ENCODE data around the gene NDOR1.

The NDOR1 gene

DNA sequence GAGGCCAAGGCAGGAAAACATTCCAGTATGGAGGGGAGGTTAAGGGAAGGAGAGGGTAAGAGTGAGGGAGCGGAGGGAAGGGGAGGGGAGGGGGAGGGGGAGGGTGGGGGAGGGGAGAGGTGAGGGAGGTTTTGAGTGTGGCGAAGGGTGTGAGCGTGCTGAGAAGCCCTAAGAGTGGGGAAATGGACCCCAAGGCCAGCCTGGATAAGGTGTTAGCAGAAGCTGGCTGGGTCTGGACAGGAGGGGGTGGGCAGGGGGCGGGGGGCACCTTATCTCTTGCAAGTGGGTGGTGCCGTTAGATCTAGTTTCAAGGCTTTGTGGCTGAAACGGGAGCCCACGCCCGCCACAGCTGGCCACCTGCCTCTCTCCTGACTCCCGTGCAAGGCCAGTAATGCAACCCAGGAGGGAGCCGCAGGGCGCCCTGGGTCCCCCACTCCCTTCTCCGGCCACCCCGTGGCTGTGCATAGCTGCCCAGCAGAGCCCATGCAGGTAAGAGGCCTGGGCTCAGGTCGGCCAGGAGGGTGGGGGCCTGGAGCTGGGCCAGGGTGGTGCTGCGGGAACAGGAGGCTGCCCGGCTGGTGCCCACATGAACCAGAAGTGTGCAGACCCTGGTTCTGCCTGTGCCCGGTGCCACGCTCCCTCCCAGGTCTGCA is 22.5 kb downstream of the NDOR1 start:
- DNase-seq: no peak

DNA sequence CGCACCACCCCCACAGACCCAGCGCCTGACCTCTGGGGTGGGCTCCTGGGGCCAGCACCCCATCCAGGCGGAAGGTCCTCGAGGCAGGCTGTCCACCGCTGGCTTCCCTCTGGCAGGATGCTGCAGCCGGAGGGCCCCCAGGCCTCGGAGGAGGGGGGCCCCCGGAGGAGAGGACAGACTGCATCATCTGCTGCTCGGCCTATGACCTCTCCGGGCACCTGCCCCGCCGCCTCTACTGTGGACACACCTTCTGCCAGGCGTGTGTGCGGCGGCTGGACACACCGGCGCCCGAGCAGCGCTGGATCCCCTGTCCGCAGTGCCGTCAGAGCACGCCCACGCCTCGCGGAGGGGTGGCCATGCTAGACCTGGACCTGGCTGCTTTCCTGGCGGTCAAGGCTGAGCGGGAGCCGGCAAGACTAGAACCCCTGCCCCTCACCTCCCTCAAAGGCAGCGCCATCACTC is 23.0 kb downstream of the NDOR1 start:
- Histone ChIP-seq H3K18ac (ENCODE audit: low read length) (no peak overlapping the region), H3K27ac (ENCODE audit: low read depth, low read length) (no peak overlapping the region), H2BK120ac (ENCODE audit: insufficient read depth, low read length, poor library complexity) (no peak overlapping the region), H3K4me2 (ENCODE audit: low read length) (no peak overlapping the region), H2AFZ (ENCODE audit: insufficient read depth, low read length, poor library complexity) (no peak overlapping the region), H3K4ac (ENCODE audit: low read depth, low read length) (no peak overlapping the region), H2BK5ac (ENCODE audit: low read depth, low read length, poor library complexity) (no peak overlapping the region), H3K23ac (ENCODE audit: low read length) (no peak overlapping the region), H3K4me1 (ENCODE audit: control insufficient read depth in 1 of 2, insufficient read depth in 2 of 2, low read length in 2 of 2) (peaks cover 13 to 20% of the 10 kb centered on the region in 2 experiments), H2AK5ac (ENCODE audit: low read length) (no peak overlapping the region), H3K9ac (ENCODE audit: low read length) (no peak overlapping the region), H4K12ac (ENCODE audit: low read depth, low read length) (no peak overlapping the region), H4K91ac (ENCODE audit: low read depth, low read length) (no peak overlapping the region), H3K9me3 (ENCODE audit: insufficient read depth, low read depth, low read length) (peaks cover 3% of the 10 kb centered on the region), H3K36me3 (ENCODE audit: control insufficient read depth in 1 of 2, insufficient read depth in 2 of 2, low read length in 2 of 2) (no peaks in the 10 kb centered on the region), H3K79me1 (ENCODE audit: low read length) (peaks cover 3% of the 10 kb centered on the region), H2BK12ac (ENCODE audit: low read length) (no peak overlapping the region), H3K14ac (ENCODE audit: low read length) (no peak overlapping the region), H3K4me3 (ENCODE audit: low read depth, low read length) (no peak overlapping the region), H3K27me3 (ENCODE audit: insufficient read depth, low read length) (no peaks in the 10 kb centered on the region), H4K8ac (ENCODE audit: low read depth, low read length) (no peak overlapping the region), H3K79me2 (ENCODE audit: control insufficient read depth, insufficient read depth, low read length, poor library complexity) (peaks cover 2% of the 10 kb centered on the region)
- no CpG with 5 or more reads among the region's 29 CpGs for WGBS (ENCODE audit: extremely low coverage, insufficient coverage, insufficient read length)
- DNase-seq: no peak

More for the DNA sequence above, 22.5 kb downstream of the NDOR1 start:
- H3K36me3 ChIP-seq (ENCODE audit: control insufficient read depth in 1 of 2, insufficient read depth in 2 of 2, low read length in 2 of 2): no peaks in the 10 kb centered on the region
- peaks cover 13 to 21% of the 10 kb centered on the region in 2 experiments for H3K4me1 ChIP-seq (ENCODE audit: control insufficient read depth in 1 of 2, insufficient read depth in 2 of 2, low read length in 2 of 2)
- H3K23ac ChIP-seq (ENCODE audit: low read length): no peak overlapping the region
- no CpG with 5 or more reads among the region's 18 CpGs for WGBS (ENCODE audit: extremely low coverage, insufficient coverage, insufficient read length)
- no peak overlapping the region for H2BK5ac ChIP-seq (ENCODE audit: low read depth, low read length, poor library complexity)
- H3K79me1 ChIP-seq (ENCODE audit: low read length): peaks cover 3% of the 10 kb centered on the region
- H4K8ac ChIP-seq (ENCODE audit: low read depth, low read length): no peak overlapping the region
- H3K4ac ChIP-seq (ENCODE audit: low read depth, low read length): no peak overlapping the region
- no peak overlapping the region for H4K12ac ChIP-seq (ENCODE audit: low read depth, low read length)
- no peak overlapping the region for H2AK5ac ChIP-seq (ENCODE audit: low read length)
- no peak overlapping the region for H3K9ac ChIP-seq (ENCODE audit: low read length)
- H2BK120ac ChIP-seq (ENCODE audit: insufficient read depth, low read length, poor library complexity): no peak overlapping the region
- H3K18ac ChIP-seq (ENCODE audit: low read length): no peak overlapping the region
- H3K27ac ChIP-seq (ENCODE audit: low read depth, low read length): no peak overlapping the region
- H3K27me3 ChIP-seq (ENCODE audit: insufficient read depth, low read length): no peaks in the 10 kb centered on the region
- H3K4me2 ChIP-seq (ENCODE audit: low read length): no peak overlapping the region
- H4K91ac ChIP-seq (ENCODE audit: low read depth, low read length): no peak overlapping the region
- H3K9me3 ChIP-seq (ENCODE audit: insufficient read depth, low read depth, low read length): peaks cover 3% of the 10 kb centered on the region
- no peak overlapping the region for H2BK12ac ChIP-seq (ENCODE audit: low read length)
- no peak overlapping the region for H2AFZ ChIP-seq (ENCODE audit: insufficient read depth, low read length, poor library complexity)
- peaks cover 2% of the 10 kb centered on the region for H3K79me2 ChIP-seq (ENCODE audit: control insufficient read depth, insufficient read depth, low read length, poor library complexity)
- no peak overlapping the region for H3K4me3 ChIP-seq (ENCODE audit: low read depth, low read length)
- no peak overlapping the region for H3K14ac ChIP-seq (ENCODE audit: low read length)

DNA sequence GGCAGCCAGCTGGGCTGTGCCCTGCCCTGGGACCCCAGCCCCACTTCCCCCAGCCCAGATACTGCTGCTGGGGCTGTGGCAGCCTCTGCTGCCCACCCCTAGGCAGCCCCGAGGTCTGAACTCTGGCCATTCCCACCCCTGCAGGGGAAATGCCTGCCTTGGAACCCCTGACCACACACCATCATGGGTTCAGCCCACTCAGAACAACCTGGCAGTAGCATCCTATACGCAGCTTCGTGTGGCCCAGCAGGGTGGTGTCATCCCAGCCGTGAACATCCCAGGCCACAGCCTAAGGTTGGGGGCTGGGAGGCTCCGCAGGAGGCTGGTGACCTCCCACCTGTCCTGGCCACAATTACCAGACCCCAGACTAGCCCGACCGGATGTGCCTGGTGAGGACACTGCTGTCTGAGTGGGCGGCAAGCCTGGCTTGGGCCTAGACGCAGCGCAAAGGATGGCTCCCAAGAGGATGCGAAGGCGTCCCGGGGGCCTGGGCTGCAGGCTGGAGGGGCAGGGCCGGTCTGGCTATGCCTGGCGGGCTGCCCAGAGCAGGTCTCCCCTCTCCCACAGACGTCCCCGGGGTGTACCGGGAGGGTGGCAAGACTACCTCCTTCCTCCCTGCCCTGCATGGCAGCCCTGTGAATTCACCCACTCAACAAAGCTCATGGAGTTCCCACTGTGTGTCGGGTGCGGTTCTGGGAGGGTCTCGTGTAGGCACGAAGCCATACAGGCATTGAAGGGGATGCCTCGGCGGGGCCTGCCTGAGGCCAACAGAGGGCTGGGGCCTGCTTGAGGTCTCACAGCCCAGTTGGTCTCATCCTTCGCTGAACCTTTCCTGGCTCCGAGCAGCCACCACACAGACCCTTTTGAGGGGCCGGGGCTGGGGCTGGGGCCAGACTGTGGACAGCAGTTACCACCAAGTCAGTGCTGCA is 23.7 kb downstream of the NDOR1 start:
- Histone ChIP-seq H3K79me1 (ENCODE audit: low read length) (no peaks in the 10 kb centered on the region), H3K4me1 (ENCODE audit: control insufficient read depth in 1 of 2, insufficient read depth in 2 of 2, low read length in 2 of 2) (peaks cover 10 to 17% of the 10 kb centered on the region in 2 experiments), H3K36me3 (ENCODE audit: control insufficient read depth in 1 of 2, insufficient read depth in 2 of 2, low read length in 2 of 2) (no peaks in the 10 kb centered on the region), H2BK120ac (ENCODE audit: insufficient read depth, low read length, poor library complexity) (no peak overlapping the region), H3K4me2 (ENCODE audit: low read length) (no peak overlapping the region), H3K14ac (ENCODE audit: low read length) (no peak overlapping the region), H3K79me2 (ENCODE audit: control insufficient read depth, insufficient read depth, low read length, poor library complexity) (no peaks in the 10 kb centered on the region), H3K4me3 (ENCODE audit: low read depth, low read length) (no peak overlapping the region), H3K4ac (ENCODE audit: low read depth, low read length) (no peak overlapping the region), H2AK5ac (ENCODE audit: low read length) (no peak overlapping the region), H3K18ac (ENCODE audit: low read length) (no peak overlapping the region), H3K9ac (ENCODE audit: low read length) (no peak overlapping the region), H2AFZ (ENCODE audit: insufficient read depth, low read length, poor library complexity) (no peak overlapping the region), H3K27ac (ENCODE audit: low read depth, low read length) (no peak overlapping the region), H3K9me3 (ENCODE audit: insufficient read depth, low read depth, low read length) (peaks cover 3% of the 10 kb centered on the region), H3K27me3 (ENCODE audit: insufficient read depth, low read length) (no peaks in the 10 kb centered on the region), H4K12ac (ENCODE audit: low read depth, low read length) (no peak overlapping the region), H4K8ac (ENCODE audit: low read depth, low read length) (no peak overlapping the region), H2BK12ac (ENCODE audit: low read length) (no peak overlapping the region), H3K23ac (ENCODE audit: low read length) (no peak overlapping the region), H4K91ac (ENCODE audit: low read depth, low read length) (no peak overlapping the region), H2BK5ac (ENCODE audit: low read depth, low read length, poor library complexity) (no peak overlapping the region)
- WGBS (ENCODE audit: extremely low coverage, insufficient coverage, insufficient read length): no CpG with 5 or more reads among the region's 27 CpGs
- DNase-seq: no peak

DNA sequence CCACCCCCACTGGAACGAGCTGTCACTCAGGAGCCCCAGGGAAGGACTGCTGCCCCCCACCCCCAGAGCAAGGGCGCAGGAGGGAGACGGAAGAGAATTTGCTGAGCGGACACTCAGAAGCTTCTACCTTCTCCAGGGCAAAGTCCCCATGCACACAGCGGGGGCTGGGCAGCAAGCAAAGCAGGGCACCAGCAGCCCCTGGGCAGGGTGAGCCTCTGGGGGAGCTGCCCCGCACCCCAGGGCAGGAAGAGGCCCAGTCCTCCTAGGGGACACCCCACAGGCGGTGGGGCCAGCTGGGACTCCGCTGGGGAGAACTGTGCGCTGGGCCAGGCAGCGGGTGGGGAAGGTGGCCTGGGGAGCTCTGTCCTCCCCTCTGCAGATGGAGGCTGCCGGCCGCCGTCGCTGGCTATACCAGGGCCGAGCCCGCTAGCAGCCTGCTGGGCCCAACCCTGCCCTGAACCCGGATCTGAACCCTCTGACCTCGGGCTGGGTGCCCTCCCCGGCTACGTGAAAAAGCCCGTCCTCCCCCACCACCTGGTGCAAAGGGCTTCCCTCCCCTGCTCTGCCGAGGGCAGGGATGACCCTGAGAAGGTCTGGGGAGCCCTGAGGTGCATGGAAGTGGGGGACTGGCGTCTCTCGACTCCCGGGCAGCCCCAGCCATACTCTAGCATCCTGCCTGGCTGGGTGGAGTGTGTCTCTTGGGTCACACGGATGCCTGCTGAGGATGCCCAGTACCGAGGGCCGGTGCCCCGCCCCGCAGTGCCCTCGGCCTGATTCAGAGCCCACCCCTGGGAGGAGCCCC is 24.6 kb downstream of the NDOR1 start:
- no peak for DNase-seq
- no peak overlapping the region for H3K23ac ChIP-seq (ENCODE audit: low read length)
- H2AK5ac ChIP-seq (ENCODE audit: low read length): no peak overlapping the region
- H2BK5ac ChIP-seq (ENCODE audit: low read depth, low read length, poor library complexity): no peak overlapping the region
- H2BK120ac ChIP-seq (ENCODE audit: insufficient read depth, low read length, poor library complexity): no peak overlapping the region
- no peak overlapping the region for H3K9ac ChIP-seq (ENCODE audit: low read length)
- peaks cover 10 to 17% of the 10 kb centered on the region in 2 experiments for H3K4me1 ChIP-seq (ENCODE audit: control insufficient read depth in 1 of 2, insufficient read depth in 2 of 2, low read length in 2 of 2)
- no peaks in the 10 kb centered on the region for H3K27me3 ChIP-seq (ENCODE audit: insufficient read depth, low read length)
- no CpG with 5 or more reads among the region's 31 CpGs for WGBS (ENCODE audit: extremely low coverage, insufficient coverage, insufficient read length)
- H3K4ac ChIP-seq (ENCODE audit: low read depth, low read length): no peak overlapping the region
- H2AFZ ChIP-seq (ENCODE audit: insufficient read depth, low read length, poor library complexity): no peak overlapping the region
- H2BK12ac ChIP-seq (ENCODE audit: low read length): no peak overlapping the region
- H3K14ac ChIP-seq (ENCODE audit: low read length): no peak overlapping the region
- no peaks in the 10 kb centered on the region for H3K79me1 ChIP-seq (ENCODE audit: low read length)
- no peak overlapping the region for H3K18ac ChIP-seq (ENCODE audit: low read length)
- H4K91ac ChIP-seq (ENCODE audit: low read depth, low read length): no peak overlapping the region
- H3K4me3 ChIP-seq (ENCODE audit: low read depth, low read length): no peak overlapping the region
- peaks cover 3% of the 10 kb centered on the region for H3K9me3 ChIP-seq (ENCODE audit: insufficient read depth, low read depth, low read length)
- no peak overlapping the region for H3K4me2 ChIP-seq (ENCODE audit: low read length)
- no peak overlapping the region for H3K27ac ChIP-seq (ENCODE audit: low read depth, low read length)
- no peak overlapping the region for H4K12ac ChIP-seq (ENCODE audit: low read depth, low read length)
- H3K79me2 ChIP-seq (ENCODE audit: control insufficient read depth, insufficient read depth, low read length, poor library complexity): no peaks in the 10 kb centered on the region
- H4K8ac ChIP-seq (ENCODE audit: low read depth, low read length): no peak overlapping the region
- no peaks in the 10 kb centered on the region for H3K36me3 ChIP-seq (ENCODE audit: control insufficient read depth in 1 of 2, insufficient read depth in 2 of 2, low read length in 2 of 2)

Measured in trophoblast cell (in vitro differentiated cells and primary cell).